IPS-20b (cell line): ENCODE results near the gene LRCH3.
"Not testable (repeated sequence)": the region's sequence is repeated elsewhere in the genome, so short reads cannot be mapped to it uniquely, and the experiment has no call there.

Experiments used
- H3K27ac ChIP-seq: one replicate; pipeline ENCODE4 v1.5.1; 2013; ENCODE audit warnings: low read length
- H3K27me3 ChIP-seq: 2 replicates; pipeline ENCODE4 v1.6.1; 2013; ENCODE audit warnings: mild to moderate bottlenecking, low read length, inconsistent platforms; ENCODE audit not compliant: insufficient read depth
- H3K36me3 ChIP-seq: 2 replicates; pipeline ENCODE4 v1.6.1; 2013; ENCODE audit warnings: low read depth, mild to moderate bottlenecking, inconsistent platforms, low read length, moderate library complexity; ENCODE audit not compliant: insufficient read depth
- H3K4me1 ChIP-seq: 2 replicates; pipeline ENCODE4 v1.6.1; 2013; ENCODE audit warnings: mild to moderate bottlenecking, control low read depth, inconsistent platforms, low read length, moderate library complexity; ENCODE audit not compliant: insufficient read depth
- H3K4me3 ChIP-seq: 2 replicates; pipeline ENCODE4 v1.5.1; 2013; ENCODE audit warnings: mild to moderate bottlenecking, low read length, inconsistent platforms
- H3K9ac ChIP-seq: 2 replicates; pipeline ENCODE4 v1.6.1; 2013; ENCODE audit warnings: low read depth, mild to moderate bottlenecking, inconsistent platforms, low read length, moderate library complexity
- H3K9me3 ChIP-seq: 2 replicates; pipeline ENCODE4 v1.6.1; 2013; ENCODE audit warnings: mild to moderate bottlenecking, low read depth, low read length, inconsistent platforms; ENCODE audit not compliant: insufficient read depth

Gene LRCH3

DNA sequence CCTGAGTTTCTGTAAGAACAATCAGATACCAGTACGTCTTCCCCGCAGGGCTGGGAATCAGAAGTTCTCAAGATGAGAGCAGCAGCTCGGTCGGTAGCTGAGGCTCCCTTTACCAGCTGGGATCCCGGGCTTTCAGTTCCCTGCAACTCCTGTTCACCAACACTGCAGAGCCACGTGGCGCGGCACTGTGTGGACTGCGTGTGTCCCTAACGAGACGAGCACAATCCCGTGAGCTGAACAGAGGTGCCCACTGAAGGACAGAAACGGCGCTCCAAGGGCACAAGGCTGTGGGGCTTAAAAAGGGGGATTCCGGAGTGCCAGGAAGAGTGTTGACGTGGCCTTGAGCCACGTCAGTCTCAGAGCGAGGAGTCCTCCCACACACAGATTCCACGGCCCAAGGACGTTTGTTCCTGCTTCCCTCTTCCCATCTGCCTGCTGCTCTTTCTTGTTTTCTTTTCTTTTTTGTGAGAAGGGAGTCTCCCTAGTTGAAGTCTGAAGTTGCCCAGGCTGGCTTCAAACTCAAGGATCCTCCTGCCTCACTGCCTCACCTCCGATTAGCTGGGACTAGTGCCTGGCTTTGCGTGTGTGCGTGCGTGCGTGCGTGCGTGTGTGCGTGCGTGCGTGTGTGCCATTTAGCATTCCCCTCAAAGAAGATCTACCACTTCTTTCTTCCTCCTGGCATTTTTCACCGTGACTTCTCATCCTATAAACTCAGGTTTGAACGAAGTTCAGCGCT lies 121.9 kb downstream of the LRCH3 start:
- peaks cover 5% of the 10 kb centered on the region; the same call in 1 of the 2 replicates for H3K4me1 ChIP-seq
- H3K9me3 ChIP-seq, result no peaks in the 10 kb centered on the region
- no peak overlapping the region for H3K27ac ChIP-seq
- H3K9ac ChIP-seq, result no peak overlapping the region
- H3K4me3 ChIP-seq, result no peak overlapping the region
- H3K36me3 ChIP-seq, result no peaks in the 10 kb centered on the region
- H3K27me3 ChIP-seq, result no peaks in the 10 kb centered on the region

DNA sequence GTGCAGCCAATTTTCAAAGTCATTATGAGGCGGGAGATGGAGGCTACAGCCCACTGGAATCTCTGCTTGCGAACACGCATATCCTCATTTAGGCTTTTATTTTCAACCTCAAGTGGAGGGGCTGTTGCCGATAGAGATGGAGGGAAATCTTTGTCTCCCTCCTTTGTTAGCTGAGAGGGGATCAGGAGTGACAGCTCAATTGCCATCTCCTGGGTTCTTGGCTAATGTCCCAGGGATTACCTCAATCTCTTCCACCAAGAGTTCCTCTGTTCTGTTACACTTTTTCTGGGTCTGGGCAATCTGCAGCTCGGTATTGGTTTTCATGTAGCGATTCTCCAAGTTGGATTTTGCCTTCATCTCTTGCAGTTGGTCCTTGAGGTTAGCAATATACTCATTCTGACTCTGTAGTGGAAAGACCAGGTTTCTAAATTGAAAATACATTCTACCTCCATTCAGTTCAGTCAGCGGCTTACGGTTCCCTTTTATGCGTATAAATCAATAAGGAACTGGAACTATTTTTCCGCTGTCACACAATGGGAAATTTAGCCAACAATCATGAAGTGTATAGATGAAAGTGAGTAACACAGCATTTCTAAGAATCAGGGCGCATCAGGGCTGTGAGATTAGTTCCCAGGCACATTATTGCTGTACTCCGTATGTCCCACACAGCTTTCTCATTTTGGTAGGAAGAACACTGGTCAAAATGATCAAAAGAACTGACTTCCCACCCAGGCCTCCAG lies 122.8 kb downstream of the LRCH3 start:
- Histone ChIP-seq H3K4me3 (no peak overlapping the region), H3K9ac (no peak overlapping the region)

DNA sequence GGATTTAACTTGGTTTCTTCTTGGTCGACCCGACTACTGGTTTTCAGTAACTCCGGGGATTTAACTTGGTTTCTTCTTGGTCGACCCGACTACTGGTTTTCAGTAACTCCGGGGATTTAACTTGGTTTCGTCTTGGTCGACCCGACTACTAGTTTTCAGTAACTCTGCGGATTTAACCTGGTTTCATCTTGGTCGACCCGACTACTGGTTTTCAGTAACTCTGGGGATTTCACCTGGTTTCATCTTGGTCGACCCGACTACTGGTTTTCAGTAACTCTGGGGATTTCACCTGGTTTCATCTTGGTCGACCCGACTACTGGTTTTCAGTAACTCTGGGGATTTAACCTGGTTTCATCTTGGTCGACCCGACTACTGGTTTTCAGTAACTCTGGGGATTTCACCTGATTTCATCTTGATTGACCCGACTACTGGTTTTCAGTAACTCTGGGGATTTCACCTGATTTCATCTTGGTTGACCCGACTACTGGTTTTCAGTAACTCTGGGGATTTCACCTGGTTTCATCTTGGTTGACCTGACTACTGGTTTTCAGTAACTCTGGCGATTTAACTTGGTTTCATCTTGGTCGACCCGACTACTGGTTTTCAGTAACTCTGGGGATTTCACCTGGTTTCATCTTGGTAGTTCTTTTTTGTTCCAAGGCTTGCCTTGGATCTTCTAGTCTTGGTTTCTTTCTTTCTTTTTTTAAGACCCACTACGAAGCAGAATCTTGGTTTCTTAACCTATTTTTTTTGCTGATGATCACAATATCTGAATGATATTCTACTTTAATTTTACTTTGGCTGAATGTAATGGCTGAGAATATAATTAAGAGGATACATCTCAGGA lies 130.6 kb downstream of the LRCH3 start:
- H3K9ac ChIP-seq, H3K36me3 ChIP-seq, H3K4me3 ChIP-seq: not testable (repeated sequence)

More for the DNA sequence above, 122.8 kb downstream of the LRCH3 start:
- Histone ChIP-seq H3K27ac (no peak overlapping the region), H3K36me3 (no peaks in the 10 kb centered on the region), H3K27me3 (no peaks in the 10 kb centered on the region), H3K4me1 (peaks cover 5% of the 10 kb centered on the region; the same call in 1 of the 2 replicates), H3K9me3 (no peaks in the 10 kb centered on the region)

DNA sequence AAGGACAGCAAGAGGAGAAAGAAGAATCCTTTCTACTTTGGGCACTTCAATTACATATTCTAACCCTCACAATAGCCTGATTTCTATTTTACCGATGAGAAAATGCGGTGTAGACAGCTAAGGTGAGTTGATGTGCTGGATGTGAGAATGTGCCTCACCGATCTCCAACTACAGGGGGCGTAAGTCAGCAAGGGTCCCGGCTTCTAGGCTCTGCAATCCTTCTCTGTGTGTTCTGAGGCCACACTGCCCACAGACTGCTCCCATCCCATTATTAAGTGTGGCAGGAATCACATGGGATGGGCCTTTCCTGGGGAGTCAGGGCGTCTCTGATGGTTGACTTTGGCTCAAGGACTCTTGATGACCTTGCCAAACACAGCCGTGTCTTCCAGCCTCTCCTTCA lies 135.4 kb downstream of the LRCH3 start:
- no peaks in the 10 kb centered on the region for H3K9me3 ChIP-seq
- H3K4me3 ChIP-seq, result no peak overlapping the region
- peaks cover 5% of the 10 kb centered on the region; the same call in 1 of the 2 replicates for H3K36me3 ChIP-seq
- no peak overlapping the region for H3K27ac ChIP-seq
- H3K4me1 ChIP-seq, result no peaks in the 10 kb centered on the region
- H3K9ac ChIP-seq, result no peak overlapping the region
- no peaks in the 10 kb centered on the region for H3K27me3 ChIP-seq

More for the DNA sequence above, 130.6 kb downstream of the LRCH3 start:
- not testable (repeated sequence) for H3K9me3 ChIP-seq, H3K4me1 ChIP-seq, H3K27ac ChIP-seq, H3K27me3 ChIP-seq

DNA sequence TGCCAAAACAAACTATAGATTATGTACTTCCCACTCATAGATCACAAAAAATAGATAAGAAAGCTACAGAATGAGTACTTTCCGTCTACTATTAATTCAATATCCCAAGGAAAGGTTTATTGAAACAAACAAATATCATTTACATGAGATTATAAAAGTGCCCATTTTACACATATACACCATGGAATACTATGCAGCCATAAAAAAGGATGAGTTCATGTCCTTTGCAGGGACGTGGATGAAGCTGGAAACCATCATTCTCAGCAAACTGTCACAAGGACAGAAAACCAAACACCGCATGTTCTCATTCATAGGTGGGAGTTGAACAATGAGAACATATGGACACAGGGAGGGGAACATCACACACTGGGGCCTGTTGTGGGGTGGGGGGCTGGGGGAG lies 136.5 kb downstream of the LRCH3 start:
- H3K4me1 ChIP-seq, H3K9ac ChIP-seq, H3K27me3 ChIP-seq, H3K9me3 ChIP-seq, H3K27ac ChIP-seq, H3K4me3 ChIP-seq, H3K36me3 ChIP-seq: not testable (repeated sequence)

DNA sequence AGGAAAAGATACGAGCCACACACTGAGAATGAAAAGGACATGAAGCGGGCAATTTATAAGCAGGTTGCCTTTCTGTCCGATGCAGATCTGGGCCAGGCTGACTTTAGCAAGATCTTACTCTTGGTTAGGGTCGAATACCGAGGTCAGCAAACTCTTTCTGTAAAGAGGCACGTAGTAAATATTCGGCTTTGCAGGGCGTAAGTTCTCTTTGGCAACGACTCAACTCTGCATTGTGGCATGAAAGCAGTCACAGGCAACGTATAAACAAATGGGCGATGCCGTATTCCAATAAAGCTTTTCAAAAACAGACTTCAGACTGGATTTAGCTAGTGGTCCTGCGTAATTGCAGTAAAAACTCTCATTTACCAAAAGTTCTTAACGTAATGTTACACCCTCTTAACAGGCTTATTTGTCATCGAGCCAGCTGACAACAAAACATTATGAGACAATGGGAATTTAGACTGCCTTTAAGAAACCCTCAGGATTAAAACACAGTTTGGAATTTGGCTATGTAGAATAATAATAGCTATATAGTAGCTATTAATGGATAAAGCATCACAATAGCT lies 145.8 kb downstream of the LRCH3 start:
- no peak overlapping the region for H3K27ac ChIP-seq
- H3K4me3 ChIP-seq, result no peak overlapping the region
- H3K4me1 ChIP-seq, result no peaks in the 10 kb centered on the region; the same call in 1 of the 2 replicates
- H3K9ac ChIP-seq, result no peak overlapping the region
- no peaks in the 10 kb centered on the region for H3K9me3 ChIP-seq
- H3K36me3 ChIP-seq, result no peaks in the 10 kb centered on the region
- H3K27me3 ChIP-seq, result no peaks in the 10 kb centered on the region
